CD4-positive, alpha-beta T cell treated with Interleukin-15 for 4 hours (primary cell): ENCODE results near the gene GSG1L2.

Experiments
- DNase-seq: peaks from one replicate; pipeline ENCODE4 v3.0.0-alpha.2; 2020; ENCODE audit warnings: low spot score

Gene GSG1L2

GRCh38 chr17:9824797-9825338 lies 3.0 kb upstream of the GSG1L2 start:
- DNase-seq = no peak

GRCh38 chr17:9824094-9824493 lies 2.2 kb upstream of the GSG1L2 start:
- DNase-seq = no peak

DNA sequence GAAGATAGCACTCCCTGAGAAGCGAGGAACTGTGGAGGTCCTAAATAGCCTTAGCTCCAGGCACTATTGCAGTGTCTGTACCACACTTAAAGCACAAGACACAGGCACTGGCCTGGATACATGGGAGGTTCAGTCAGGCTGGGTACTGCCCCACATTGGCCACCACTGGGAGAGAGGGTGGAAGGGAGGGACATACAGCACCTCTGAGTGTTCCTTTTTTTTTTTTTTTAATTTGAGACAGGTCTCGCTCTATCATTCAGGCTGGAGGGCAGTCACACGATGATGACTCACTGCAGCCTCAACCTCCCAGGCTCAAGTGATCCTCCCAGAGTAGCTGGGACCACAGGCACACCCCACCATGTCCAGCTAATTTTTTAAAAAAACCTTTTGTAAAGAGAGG lies 1.4 kb downstream of the GSG1L2 start:
- no peak for DNase-seq

GRCh38 chr17:9818760-9819159 lies 3.1 kb downstream of the GSG1L2 start:
- no peak for DNase-seq

DNA sequence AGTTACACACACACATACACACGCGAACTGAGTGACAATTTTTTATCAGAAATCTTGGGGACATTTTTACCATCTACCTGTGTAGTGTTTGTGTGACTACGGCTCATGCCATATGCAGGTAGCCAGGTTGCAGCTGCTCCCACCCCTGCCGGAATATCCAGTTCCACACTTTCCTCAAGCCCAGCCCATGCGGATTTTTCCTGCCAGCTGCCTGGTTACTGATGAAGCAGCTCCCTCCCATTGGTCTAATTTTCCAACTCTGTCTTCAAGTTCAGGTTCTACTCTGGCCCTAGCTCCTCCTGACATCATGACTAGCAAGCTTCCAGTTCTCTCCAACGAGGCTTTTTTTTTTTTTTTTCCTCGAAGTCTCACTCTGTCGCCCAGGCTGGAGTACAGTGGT lies 4.8 kb downstream of the GSG1L2 start:
- no peak for DNase-seq

DNA sequence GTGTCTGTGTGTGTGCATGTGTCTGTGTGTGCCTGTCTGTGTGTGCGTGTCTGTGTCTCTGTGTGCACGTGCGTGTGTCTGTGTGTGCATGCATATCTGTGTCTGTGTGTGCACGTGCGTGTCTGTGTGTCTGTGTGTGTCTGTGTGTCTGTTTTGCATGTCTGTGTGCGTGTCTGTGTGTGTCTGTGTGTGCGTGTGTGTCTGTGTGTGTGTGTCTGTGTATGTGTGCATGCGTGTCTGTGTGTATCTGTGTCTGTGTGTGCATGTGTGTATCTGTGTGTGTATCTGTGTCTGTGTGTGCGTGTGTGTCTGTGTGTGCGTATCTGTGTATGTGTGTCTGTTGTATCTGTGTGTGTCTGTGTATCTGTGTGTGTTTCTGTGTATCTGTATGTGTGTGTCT lies 5.4 kb downstream of the GSG1L2 start:
- DNase-seq = no peak

DNA sequence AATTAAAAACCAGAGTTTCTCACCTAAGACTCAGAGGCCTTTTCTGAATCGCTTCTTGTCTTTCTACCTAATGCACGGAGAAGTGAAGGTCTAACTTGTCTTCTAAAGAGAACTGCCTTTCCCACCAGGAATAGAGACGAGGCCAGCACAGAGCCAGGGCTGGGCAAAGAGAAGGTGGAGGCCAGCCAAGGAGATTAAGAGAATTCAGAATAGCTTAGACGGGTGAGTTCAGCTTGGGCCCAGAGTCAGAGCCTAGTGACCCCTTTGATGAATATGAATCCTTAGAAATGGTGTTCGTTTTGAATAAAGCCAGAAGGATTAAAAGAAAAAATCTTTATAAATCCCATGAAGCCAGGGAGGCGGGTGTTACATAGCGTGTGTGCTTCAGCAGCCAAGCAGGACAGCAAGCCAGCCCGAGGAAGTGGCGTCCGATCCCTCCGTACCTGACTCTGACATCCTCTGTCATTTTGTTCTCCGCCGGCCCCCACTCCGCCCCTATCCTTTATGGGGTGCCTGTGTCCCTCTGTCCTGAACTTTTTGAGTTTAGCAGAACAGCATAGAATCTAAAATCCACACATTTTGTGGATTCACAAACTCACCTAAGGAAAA lies 7.4 kb downstream of the GSG1L2 start:
- DNase-seq = no peak

DNA sequence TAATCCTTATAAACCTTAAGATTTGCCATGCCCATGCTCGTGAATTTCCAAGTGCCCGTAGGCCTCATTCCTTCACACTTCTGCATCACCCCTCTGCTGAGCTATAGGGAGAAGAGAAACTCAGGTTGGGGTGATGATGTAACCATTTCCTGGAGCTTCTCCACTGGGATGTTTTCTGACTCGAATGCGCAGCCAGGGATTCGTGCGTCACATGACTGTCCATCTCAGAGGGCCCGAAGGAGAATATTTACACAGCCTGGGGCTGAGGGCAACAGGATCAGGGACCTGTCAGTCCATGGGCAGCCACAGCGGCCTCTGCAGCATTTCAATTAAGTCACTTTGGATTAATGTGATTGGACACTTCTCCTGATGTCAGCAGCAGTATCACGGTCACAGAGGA lies 8.7 kb downstream of the GSG1L2 start:
- no peak for DNase-seq

GRCh38 chr17:9811537-9811936 lies 10.3 kb downstream of the GSG1L2 start:
- DNase-seq = no peak

GRCh38 chr17:9811086-9811485 lies 10.8 kb downstream of the GSG1L2 start:
- DNase-seq = no peak

DNA sequence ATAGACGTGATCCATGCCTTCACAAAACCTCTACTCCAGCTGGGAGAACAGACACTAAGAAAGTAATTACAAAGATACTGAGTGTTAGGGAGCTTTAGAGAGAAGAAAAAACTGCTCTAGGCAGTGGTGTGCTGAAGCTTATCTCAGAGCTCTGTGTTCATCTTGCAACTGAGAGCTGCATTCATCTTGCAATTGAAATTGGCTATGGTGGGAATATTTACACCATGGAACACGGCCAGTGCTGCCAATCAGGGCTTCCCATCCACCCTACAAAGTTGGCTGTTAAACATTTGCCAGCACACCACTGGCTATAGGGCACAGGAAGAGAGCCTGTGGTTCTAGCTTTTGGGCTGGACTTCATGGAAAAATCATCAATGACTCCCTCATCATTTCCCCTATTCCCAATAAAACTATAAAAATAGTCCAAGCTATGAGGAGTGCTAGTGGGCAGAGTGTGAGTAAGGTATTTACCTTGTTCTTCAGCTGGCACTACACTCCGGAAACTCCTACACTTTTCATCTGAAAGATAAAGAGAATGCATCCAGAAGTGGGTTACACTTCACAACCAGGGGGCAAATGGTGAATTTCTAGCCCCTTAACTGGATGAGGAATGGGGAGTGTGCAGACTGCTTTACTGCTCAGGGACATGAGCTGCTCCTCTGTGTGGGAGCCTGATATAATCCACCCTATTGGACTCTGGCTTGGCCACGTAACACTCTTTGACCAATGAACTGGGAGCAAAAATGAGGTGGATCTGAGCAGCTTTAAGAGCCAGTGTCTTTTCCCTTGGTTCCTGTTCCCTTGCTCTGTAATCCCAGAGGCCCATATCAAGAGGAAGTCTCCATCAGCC lies 11.6 kb downstream of the GSG1L2 start:
- DNase-seq = no peak

DNA sequence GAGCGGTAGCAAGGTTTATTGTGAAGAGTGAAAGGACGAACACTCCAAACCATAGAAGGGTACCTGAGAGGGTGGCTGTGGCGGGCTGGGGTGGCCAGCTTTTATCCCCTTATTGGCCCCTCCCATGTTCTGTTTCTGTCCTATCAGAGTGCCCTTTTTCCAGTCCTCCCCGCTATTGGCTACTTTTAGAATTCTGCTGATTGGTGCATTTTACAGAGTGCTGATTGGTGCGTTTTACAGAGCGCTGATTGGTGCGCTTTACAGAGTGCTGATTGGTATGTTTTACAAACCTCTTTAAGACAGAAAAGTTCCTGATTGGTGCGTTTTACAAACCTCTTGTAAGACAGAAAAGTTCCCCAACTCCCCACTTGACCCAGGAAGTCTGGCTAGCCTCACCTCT lies 12.5 kb downstream of the GSG1L2 start:
- no peak for DNase-seq

DNA sequence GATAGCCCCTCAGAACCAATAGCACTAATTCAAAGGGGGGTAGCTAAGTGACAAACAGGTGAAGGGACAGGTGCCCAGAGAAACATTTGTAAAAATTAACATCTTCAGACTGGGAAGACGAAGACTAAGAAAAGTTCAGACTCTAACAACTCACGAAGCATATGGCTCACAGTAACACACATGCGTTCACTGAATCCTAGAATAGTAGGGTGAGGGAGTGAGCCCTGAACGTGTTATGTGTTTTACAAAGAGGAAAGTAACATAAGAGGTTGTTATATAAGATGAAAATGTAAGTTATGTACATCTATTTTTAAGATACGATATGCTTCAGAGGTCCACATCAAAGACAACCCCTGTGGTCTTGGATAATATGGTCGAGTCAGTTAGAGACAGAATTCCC lies 15.2 kb downstream of the GSG1L2 start:
- no peak for DNase-seq

DNA sequence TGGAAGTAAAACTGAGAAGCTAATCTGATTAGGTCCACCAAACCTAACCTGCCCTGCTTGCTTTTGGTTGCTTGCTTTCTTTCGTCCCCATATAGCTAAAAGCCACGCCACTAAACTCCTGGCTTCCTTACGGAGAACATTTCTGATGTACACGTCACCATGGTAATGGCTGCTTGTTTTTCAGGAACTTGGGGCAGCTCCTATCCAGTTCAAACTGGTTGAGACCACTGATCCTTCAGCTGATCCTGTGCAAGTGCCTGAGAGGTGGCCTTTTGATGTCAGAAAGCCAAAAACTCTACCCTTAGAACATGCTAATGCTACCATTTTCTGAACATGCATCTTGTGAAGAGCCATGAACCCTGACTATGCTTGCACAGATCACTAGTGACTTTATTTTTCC lies 16.1 kb downstream of the GSG1L2 start:
- DNase-seq = no peak

DNA sequence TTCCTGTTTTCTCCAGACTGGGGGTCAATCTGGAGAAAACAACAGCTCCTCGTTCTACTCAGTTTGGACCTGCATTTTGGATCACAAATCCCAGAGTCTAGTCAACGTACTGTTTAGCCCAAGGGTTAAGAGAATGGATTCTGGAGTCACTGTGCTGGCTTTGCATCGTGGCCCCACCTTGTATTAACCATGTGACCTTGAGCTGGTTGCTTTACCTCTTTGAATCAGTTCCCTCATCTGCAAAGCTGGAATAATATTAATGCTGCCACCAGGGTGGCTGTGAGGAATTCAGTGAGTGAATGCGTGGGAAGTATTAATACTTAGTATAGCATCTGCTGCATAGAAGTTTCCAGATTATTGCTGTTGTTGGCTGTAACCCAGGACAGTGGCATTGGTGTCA lies 19.2 kb downstream of the GSG1L2 start:
- no peak for DNase-seq

DNA sequence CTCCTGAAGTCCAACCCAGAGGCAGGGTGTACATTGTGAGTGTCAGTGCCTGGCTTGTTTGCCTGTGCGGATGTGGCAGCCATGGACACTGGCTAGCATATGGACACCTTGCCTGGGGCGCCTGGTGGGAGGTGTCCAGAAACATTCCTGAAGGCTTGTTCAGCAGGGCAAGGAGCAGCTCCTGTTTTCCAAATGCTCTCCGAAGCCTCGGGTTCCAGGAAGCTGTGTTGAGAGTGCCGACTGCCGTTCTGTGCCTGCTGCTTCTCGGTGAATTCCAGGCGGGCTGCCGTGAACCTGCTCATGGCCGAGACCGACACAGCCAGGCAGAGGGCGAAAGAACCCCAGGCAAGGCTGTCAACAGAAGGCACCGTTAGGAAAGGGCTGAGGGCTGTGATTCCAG lies 19.6 kb downstream of the GSG1L2 start:
- no peak for DNase-seq

- no peak for DNase-seq
Observed at GRCh38 chr17:9801505-9801904, 20.4 kb downstream of the GSG1L2 start.

GRCh38 chr17:9798724-9799123 lies 23.2 kb downstream of the GSG1L2 start:
- DNase-seq = no peak

DNA sequence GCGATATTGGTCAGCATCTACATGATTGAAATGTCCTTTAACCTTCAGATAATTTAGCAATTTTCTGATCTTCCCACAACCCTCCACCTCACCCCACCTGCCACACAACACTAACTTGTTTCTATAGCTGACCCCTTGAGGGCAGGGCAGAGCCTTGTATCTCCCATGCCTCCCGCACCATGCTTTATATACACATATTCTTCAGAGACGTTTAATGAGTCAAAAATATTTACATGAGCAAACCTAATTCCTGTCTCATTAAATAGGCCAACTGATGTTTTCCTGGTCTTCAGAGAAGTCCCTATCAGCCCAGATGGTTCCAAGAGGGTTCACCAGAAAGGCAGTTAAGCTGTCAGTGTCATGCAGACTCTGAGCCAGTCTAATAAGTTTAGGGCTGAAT lies 23.9 kb downstream of the GSG1L2 start:
- no peak for DNase-seq

GRCh38 chr17:9792181-9792840 lies 29.6 kb downstream of the GSG1L2 start:
- no peak for DNase-seq

DNA sequence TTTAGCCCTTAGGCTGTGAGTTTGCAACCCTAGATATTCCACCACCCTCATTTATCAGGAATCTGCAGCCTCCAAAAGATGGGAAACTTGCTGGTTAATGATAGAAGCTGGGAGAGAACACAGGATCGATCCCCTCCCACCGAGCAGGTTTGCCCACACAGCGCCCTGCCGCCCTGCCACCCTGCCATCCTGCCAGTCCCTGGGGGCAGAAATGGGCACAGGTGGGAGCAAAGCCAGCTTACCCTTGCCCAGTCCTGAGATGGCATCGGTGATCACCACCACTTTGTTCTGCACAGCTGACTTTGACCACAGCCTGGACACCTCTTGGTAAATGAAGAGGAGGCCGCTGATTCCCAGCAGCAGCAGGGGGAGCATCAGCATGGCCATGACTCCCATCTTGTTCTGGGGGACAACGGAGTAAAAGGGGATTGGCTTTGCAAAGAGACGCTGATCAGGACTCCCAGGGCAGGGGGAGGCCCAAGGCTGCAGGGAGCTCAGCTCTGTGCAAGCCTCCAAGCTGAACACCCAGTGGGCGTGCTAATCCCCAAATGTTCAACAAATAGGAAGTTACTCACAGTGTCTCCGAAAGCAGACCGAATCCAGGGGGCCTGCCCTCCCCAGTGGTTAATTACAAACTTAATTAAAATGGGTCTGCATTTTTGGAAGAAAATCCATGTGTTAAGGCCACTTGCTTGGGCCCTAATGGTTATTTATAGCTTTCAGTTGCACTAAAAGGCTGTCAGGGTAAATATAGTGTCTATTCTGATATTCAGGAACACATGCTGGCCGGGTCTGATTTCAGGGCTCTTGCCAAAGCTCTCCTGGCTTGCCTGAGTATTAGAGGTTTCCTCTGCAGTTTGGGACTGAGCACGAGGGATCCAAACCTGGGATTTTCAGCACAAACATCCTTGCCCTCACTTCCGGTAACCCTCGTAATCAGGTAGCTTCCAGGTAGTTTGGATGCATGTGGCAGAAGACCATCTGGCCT lies 30.7 kb downstream of the GSG1L2 start, which contains the start of gene DHRS7C:
TSS of gene DHRS7C (minus strand) at position 704 of the 988 bp plus-strand sequence. CDS start at position 396, 308 bp downstream.
- DNase-seq = no peak

DNA sequence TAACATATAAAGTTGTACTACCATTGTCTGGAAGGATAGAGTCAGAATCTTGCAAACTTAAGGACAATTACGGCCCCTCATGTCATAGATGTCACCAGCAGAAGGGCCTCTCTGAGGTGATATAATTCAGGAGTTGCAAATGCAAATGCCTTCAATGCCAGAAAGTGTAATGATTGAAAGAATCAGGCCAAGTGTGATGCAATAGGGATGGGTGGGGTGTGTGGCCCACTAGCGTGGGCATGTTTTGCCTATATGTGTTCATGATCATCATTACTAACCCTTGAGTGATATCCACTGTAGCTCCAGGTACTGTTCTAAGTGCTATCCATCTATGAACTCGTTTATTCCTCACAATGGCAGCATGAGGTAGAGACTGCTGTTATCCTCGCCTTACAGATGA lies 31.6 kb downstream of the GSG1L2 start:
- DNase-seq = no peak
